T47D (cell line): ENCODE measurements around the gene FGFR2.
A peak's percentile ranks its signal among the peaks of the same experiment; 100 is the strongest.
"Not testable (repeated sequence)": the region's sequence is repeated elsewhere in the genome, so short reads cannot be mapped to it uniquely, and the experiment has no call there.

Experiments
- DNase-seq, 2 experiments: peaks; one replicate each; pipeline versions ENCODE4 v3.0.0 to v3.0.0-alpha.2; 2011 to 2012; ENCODE audit warnings: low read depth in 1 of 2, low spot score in 1 of 2
- JUND ChIP-seq: IDR thresholded peaks from 2 replicates; pipeline ENCODE4 v1.6.1; 2012; ENCODE audit warnings: low read depth
- in situ Hi-C: cut with HindIII; loops from 2 replicates; pipeline ENCODE4 v1.10.0; 2016; ENCODE audit warnings: low sequenced_read_pairs, low pct_unique_long_range_greater_than_20kb

FGFR2 gene

GRCh38 chr10:121574519-121575166 is 23.6 kb downstream of the FGFR2 start:
- DNase-seq, result no peak
- no peak for TF ChIP-seq JUND
- in situ Hi-C loops, result no loop called here

- in situ Hi-C loops, result no loop called here
- TF ChIP-seq JUND, result no peak
- peak in 1 of 2 experiments; percentile 52 for DNase-seq
Measured at GRCh38 chr10:121573538-121573941, 24.7 kb downstream of the FGFR2 start.

- in situ Hi-C loops, result no loop called here
- peak in 1 of 2 experiments; percentile 67 for DNase-seq
- no peak for TF ChIP-seq JUND
Measured at GRCh38 chr10:121572859-121573537, 25.2 kb downstream of the FGFR2 start.

GRCh38 chr10:121570315-121570714 is 27.9 kb downstream of the FGFR2 start:
- TF ChIP-seq JUND, result no peak
- DNase-seq, result peak in 1 of 2 experiments; percentile 30
- in situ Hi-C loops, result no loop called here

GRCh38 chr10:121568275-121568674 is 30.0 kb downstream of the FGFR2 start:
- no peak for DNase-seq
- no peak for TF ChIP-seq JUND
- in situ Hi-C loops, result no loop called here

- in situ Hi-C loops, result no loop called here
- DNase-seq, result no peak
Measured at GRCh38 chr10:121567569-121567968, 30.7 kb downstream of the FGFR2 start.

GRCh38 chr10:121566755-121567154 is 31.5 kb downstream of the FGFR2 start:
- DNase-seq, result no peak
- no peak for TF ChIP-seq JUND
- in situ Hi-C loops, result no loop called here

More at GRCh38 chr10:121567569-121567968, 30.7 kb downstream of the FGFR2 start:
- TF ChIP-seq JUND, result no peak

GRCh38 chr10:121559326-121560026 is 38.8 kb downstream of the FGFR2 start:
- DNase-seq, result no peak
- in situ Hi-C loops, result no loop called here
- no peak for TF ChIP-seq JUND

- in situ Hi-C loops, result no loop called here
- TF ChIP-seq JUND, result no peak
- no peak for DNase-seq
Measured at GRCh38 chr10:121558238-121558637, 40.0 kb downstream of the FGFR2 start.

GRCh38 chr10:121556918-121557573 is 41.2 kb downstream of the FGFR2 start:
- in situ Hi-C loops, result no loop called here

GRCh38 chr10:121556455-121556854 is 41.8 kb downstream of the FGFR2 start:
- in situ Hi-C loops, result no loop called here
- no peak for DNase-seq
- TF ChIP-seq JUND, result no peak

More at GRCh38 chr10:121556918-121557573, 41.2 kb downstream of the FGFR2 start:
- DNase-seq, result no peak
- TF ChIP-seq JUND, result no peak

- in situ Hi-C loops, DNase-seq: not testable (repeated sequence)
Measured at GRCh38 chr10:121554916-121555315, 43.3 kb downstream of the FGFR2 start.
